Stimulated activated CD8-positive, alpha-beta memory T cell treated with anti-CD3 and anti-CD28 coated beads, Interleukin-12 subunit alpha, Interleukin-12 subunit beta, amount 100 ng/mL, for 4 hours (primary cell): ENCODE results near the gene NUP153.
"Not testable (repeated sequence)": the region's sequence is repeated elsewhere in the genome, so short reads cannot be mapped to it uniquely, and the experiment has no call there.

Experiments used
- DNase-seq: peaks from one replicate; pipeline ENCODE4 v3.0.0-alpha.2; 2020; ENCODE audit warnings: low read depth

NUP153 gene

DNA sequence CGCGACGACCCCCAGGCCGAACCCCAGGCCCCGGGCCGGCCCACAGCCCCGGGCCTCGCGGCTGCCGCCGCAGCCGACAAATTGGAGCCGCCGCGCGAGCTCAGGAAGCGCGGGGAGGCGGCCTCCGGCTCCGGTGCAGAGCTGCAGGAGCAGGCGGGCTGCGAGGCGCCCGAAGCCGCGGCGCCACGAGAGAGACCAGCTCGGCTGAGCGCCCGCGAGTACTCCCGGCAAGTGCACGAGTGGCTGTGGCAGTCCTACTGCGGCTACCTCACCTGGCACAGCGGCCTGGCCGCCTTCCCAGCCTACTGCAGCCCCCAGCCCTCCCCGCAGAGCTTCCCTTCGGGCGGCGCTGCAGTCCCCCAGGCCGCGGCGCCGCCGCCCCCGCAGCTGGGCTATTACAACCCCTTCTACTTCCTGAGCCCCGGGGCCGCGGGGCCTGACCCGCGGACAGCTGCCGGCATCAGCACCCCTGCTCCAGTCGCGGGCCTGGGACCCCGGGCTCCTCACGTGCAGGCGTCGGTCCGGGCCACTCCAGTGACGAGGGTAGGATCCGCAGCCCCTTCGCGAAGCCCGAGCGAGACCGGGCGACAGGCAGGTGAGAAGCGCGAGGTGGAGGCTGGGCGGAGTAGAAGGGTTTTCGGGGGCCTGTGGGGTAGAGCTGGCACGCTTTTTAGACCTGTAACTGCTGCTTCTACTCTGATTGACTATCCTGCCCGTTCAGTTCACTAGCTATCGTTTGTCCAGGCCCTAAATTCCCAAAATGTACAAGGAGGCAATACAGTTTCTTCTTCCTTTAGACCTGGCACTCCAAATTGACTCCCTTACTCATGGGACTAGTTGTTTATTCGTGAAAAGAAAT, 106.0 kb downstream of the NUP153 start:
- DNase-seq, result peak; percentile 25

DNA sequence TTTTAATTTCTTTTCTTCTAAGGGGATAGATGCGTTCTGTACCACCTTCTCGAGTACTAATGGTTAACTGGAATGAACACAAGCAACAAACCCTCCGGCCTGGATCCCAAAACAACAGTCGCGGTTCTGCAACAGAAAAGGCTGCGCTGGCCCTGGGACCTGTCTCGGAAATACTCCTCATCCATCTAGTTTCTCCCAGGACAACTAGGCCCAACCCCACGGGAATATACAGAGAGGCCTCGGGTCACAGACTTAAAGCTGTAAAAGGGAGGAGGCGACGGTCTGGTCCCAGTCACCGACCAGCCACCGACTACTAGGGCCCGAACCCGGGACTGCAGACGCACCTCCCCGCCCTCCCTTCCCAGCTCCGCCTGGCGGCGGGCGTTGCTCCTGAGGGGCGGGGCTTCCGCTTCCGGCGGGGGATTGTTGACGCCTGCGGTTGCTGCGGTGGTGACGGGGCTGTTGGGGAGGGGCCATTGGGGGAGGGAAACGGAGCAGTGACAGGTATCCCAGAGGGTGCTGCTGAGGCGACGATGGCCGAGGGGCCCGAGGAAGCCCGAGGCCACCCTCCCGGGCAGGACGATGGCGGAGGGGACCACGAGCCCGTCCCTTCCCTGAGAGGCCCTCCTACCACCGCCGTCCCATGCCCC, 106.7 kb downstream of the NUP153 start, which contains the start of gene FAM8A1:
Gene FAM8A1 (plus strand): TSS at position 426 of the 650 bp plus-strand sequence. CDS start 108 bp downstream, at position 534.
- peak; percentile 90 for DNase-seq

DNA sequence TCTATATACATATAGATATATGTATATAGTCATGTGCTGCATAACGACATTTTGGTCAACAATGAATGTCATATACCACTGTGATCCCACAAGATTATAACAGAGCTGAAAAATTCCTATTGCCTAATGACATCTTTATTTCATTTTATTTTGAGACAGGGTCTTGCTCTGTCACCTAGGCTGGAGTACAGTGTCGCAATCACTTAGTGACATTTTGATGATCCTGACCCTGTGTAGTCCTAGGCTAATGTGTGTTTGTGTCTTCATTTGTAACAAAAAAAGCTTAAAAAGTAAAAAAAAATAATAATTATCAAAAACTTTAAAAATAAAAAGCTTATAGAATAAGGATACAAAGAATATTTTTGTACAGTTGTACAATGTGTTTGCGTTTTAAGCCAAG, 110.6 kb downstream of the NUP153 start:
- DNase-seq, result no peak

DNA sequence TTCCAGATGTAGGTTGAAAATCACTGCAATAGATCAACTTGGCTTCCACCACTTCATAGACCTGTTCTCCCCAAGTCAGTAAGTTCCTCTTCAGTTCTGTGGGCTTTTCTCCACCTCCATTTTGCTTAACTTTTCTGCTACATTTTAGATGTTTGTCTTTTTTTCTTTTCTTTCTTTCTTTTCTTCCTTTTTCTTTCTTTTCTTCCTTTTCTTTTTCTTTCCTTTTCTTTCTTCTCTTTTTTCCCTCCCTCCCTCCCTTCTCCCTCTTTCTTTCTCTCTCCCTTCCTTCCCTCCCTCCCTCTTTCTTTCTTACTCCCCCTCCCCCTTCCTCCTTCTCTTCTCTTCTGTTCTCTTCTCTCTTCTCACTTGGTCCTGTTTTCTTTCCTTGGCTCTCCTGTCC, 113.5 kb downstream of the NUP153 start:
- no peak for DNase-seq

DNA sequence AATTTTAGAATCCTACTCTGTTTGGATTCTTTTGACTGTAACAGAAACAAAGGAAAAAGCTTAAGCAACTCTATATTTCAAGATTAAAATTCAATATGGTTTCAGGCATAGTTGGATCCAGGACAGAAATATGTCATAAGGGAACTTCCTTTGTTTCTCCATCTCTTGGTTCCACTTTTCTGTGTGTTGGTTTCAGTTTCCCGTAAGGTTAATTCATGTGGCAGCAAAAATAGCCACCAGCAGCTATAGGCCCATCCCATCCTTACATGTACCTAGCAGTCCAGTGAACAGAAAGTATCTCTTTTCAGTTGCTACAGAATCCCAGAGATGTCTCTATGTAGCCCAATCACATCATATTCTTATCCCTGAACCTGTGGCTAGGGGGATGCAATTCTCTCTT, 115.4 kb downstream of the NUP153 start:
- DNase-seq, result no peak

DNA sequence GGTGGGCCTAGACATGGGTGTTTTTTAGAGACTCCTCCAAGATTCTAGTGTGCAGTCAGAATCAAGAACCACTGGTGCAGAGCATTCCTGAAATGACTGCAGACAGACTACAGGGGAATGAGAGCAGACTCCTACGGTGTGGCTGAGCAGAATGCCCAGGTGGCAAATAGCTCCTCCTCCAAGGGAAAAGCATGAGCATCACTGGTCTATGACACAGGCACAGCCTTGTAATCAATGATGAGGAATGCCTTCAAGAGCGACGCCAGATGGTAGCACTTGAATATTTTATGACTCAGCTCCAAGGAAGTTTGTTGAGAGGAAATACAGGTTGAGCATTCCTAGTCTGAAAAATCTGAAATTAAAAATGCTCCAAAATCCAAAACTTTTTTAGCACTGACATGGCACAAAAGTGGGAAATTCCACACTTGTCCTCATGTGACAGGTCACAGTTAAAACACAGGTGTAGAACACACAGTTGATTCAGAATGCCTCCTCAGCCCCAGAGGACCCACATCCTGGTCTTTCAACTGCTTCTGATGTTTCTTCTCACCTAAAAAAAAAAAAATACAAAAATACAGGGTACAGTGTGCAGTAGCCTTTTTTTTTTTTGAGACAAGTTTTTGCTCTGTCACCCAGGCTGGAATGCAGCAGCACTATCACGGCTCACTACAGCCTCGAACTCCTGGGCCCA, 117.2 kb downstream of the NUP153 start:
- no peak for DNase-seq

DNA sequence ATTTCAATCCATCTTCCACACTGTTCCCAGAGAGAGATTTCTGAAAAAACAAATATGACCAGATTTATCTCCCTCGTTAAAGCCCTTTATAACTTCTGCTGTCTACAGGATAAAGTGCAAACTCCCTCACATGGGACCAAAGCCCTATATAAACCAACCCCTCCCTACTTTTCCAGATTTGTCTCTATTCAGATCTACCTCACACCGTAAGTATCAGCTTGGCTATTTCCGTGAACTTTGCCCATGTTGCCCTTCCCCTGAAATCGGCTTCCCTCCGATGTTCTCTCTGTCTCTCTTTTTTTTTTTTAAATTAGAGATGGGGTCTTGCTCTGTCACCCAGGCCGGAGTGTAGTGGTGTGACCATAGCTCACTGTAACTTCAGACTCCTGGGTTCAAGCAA, 118.7 kb downstream of the NUP153 start:
- DNase-seq, result no peak

DNA sequence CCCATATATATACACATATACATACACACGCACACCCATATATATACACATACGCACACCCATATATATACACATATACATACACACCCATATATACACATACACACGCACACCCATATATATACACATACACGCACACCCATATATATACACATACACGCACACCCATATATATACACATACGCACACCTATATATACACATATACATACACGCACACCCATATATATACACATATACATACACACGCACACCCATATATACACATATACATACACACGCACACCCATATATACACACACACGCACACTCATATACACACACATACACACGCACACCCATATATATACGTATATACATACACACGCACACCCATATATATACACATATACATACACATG, 120.1 kb downstream of the NUP153 start:
- DNase-seq, result not testable (repeated sequence)

DNA sequence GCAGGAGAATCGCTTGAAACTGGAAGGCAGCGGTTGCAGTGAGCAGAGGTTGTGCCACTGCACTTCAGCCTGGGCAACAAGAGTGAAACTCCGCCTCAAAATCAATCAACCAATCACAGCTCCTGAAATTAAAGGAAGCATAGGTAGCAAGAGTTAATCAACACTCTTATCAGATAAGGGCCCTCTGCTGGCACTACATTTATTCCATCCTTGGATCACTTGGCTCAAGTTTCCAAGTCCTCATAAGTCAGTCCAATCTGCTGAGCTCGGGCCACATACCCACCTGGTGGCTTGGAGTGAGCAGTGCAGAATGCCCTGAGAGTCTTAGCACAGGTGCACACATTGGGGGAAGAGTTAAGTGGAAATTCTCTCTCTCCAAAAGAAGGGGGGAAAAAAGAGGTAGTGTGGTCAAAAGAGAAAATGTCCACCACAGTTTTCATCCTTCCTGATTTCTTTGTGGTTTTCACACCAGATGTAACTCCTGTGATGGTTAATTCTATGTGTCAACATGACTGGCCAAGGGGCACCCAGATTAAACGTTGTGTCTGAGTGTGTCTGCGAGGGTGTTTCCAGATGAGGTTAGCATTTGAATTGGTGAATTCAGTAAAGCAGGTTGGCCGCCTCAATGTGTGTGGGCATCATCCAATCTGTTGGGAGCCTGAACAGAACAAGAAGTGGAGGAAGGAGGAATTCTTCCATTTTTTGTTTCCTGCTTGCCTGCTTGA, 120.8 kb downstream of the NUP153 start:
- no peak for DNase-seq

DNA sequence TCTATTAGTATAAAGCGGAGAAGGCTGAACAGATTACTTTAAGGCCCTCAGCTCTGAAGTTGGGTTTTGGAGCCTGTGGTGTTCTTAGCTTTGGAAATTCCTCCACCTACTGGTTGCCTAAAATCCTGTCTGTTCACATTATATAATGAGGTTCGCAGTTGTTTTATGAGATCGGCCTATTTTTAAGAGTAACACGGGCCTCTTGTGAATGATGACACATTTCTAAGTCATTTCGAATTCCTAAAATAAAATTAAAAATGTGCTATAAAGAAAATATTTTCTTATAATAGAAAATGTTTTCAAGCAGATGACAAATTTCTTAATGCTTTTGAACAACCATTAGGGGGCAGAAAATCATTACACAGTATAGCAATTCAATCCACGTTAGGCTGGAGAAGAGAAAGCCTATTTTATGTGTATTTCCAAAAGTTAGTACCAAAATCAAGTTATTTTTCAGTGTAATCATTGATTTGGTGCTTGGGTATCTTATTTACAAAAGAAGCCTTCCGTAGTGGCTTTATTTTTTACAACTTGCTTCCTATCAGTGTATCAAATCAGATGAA, 122.4 kb downstream of the NUP153 start:
- no peak for DNase-seq

DNA sequence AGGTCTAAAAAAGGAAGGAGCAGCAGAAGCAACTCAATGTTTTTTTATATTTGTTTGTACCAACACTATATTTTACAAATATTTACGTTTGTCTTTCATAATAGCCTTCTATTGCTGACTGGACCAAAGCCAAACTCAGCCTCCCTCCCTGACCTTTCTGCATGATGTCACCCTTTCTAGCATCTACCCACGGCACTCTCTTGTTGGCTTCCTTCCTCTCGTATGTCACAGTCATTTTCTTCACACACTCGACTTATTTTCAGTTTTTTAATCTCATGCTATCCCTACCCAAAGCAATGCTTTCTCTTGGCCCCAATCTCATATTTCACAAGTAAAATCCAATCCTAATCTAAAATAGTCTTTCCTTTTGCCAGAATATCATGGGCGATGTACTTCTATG, 122.9 kb downstream of the NUP153 start:
- no peak for DNase-seq

DNA sequence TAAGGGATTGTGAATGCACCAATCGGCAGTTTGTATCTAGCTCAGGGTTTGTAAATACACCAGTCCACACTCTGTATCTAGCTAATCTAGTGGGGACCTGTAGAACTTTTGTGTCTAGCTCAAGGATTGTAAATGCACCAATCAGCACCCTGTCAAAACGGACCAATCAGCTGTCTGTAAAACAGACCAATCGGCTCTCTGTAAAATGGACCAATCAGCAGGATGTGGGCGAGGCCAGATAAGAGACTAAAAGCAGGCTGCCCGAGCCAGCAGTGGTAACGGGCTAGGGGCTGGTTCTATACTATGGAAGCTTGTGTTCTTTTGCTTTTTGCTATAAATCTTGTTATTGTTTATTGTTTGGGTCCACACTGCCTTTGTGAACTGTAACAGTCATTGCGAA, 125.4 kb downstream of the NUP153 start:
- DNase-seq, result not testable (repeated sequence)

DNA sequence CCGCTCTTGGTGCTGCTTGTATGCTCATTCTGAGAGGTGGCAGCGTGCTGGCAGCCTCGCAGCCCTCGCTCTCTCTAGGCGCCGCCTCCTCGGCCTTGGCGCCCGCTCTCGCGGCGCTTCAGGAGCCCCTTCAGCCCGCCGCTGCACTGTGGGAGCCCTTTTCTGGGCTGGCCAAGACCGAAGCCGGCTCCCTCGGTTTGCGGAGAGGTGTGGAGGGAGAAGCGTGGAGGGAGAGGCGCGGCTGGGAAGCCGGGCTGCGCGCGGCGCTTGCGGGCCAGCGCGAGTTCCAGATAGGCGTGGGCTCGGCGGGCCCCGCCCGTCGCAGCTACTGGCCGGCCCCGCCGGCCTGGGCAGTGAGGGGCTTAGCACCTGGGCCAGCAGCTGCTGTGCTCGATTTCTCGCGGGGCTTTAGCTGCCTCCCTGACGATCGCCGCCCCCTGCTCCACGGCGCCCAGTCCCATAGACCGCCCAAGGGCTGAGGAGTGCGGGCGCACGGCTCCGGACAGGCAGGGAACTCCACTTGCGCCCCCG, 126.1 kb downstream of the NUP153 start:
- no peak for DNase-seq

DNA sequence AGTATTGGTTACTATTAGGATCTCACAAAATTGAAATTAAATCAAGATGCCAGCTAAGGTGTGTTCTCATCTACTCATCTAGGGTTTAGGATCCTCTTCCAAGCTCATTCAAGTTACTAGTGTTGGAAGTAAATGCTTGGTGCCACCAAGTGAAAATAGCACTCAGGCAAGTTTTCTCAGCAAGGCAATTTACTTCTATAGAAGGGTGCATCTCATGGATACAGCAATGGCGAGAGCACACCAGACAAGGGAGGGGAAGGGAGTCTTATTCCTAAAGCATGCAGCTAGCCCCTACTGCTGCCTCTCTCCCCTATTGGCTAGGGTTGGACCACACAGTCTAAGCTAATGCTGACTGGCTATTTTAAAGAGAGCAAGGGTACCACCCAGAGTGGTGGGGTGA, 129.7 kb downstream of the NUP153 start:
- DNase-seq, result no peak

DNA sequence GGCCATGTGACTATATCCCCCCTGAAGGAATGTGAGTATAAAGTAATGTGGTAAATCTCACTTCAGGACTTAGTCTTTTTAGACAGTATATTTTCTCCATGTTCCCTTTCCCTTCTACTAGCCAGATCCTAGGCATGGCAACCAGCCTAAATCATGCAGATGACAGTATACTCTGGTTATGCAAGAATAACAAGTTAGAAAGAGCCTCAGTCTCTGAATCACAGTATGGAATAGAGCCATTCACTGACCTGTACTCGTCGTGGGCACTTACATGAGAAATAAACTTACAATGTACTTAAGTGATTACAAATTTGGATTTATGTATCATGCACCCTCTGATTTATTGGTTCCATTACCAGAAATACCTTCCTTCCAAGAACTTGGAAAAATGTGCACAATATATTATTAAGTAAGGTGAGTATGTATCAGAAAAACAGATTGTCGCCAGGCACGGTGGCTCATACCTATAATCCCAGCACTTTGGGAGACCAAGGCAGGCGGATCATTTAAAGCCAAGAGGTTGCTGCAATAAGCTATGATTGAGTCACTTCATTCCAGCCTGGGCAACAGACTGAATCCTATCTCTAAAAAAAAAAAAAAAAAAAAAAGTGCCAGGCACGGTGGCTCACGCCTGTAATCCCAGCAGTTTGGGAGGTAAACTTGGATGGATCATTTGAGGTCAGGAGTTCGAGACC, 131.7 kb downstream of the NUP153 start:
- no peak for DNase-seq

DNA sequence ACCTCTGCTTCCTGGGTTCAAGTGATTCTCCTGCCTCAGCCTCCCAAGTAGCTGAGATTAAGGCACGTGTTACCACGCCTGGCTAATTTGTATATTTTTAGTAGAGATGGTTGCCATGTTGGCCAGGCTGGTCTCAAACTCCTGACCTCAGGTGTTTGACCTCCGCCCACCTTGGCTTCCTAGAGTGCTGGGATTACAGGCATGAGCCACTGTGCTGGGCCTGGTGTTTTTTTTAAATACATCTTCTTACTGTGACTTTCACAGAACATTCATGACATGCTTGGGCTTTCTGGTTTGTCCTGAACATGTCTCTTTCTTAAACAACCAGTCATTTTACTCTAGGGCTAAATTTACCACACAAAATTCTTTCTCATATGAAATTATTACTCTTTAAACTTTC, 141.3 kb downstream of the NUP153 start:
- DNase-seq, result no peak
